Karpas-422 (cell line): ENCODE data around the gene HECW1. TPM values are rescaled to one million over a fixed set of nuclear protein-coding genes. Genes with fewer than 3 reads are reported as not detected.

Experiments used
- DNase-seq: peaks from one replicate; pipeline ENCODE4 v3.0.0-alpha.2; 2015
- H2AFZ ChIP-seq: fragments of 200-600 bp; sonication (generic); 2 replicates; pipeline ENCODE4 v1.6.1; 2014; ENCODE audit warnings: antibody characterized with exemption, low read length, mixed read lengths
- H3K27ac ChIP-seq: fragments of 200-600 bp; sonication (generic); 2 replicates; pipeline ENCODE4 v1.5.1; 2014; ENCODE audit warnings: mild to moderate bottlenecking, low read length, moderate library complexity
- H3K27me3 ChIP-seq: fragments of 200-600 bp; sonication (generic); 2 replicates; pipeline ENCODE4 v1.6.1; 2014; ENCODE audit warnings: low read length, mixed read lengths
- H3K36me3 ChIP-seq: fragments of 200-600 bp; sonication (generic); 2 replicates; pipeline ENCODE4 v1.6.1; 2014; ENCODE audit warnings: low read length, mixed read lengths; ENCODE audit not compliant: insufficient read depth
- H3K4me1 ChIP-seq: fragments of 200-600 bp; sonication (generic); 2 replicates; pipeline ENCODE4 v1.6.1; 2014; ENCODE audit warnings: mild to moderate bottlenecking, low read length, mixed read lengths
- H3K4me2 ChIP-seq: fragments of 200-600 bp; sonication (generic); 2 replicates; pipeline ENCODE4 v1.6.1; 2014; ENCODE audit warnings: low read length, low read depth, mild to moderate bottlenecking; ENCODE audit not compliant: poor library complexity, severe bottlenecking
- H3K4me3 ChIP-seq: fragments of 200-600 bp; sonication (generic); 2 replicates; pipeline ENCODE4 v1.5.1; 2014; ENCODE audit warnings: mild to moderate bottlenecking, antibody characterized with exemption, low read length, mixed read lengths
- H3K79me2 ChIP-seq: fragments of 200-600 bp; sonication (generic); 2 replicates; pipeline ENCODE4 v1.6.1; 2014; ENCODE audit warnings: mild to moderate bottlenecking, low read length, mixed read lengths
- H3K9ac ChIP-seq: fragments of 200-600 bp; sonication (generic); 2 replicates; pipeline ENCODE4 v1.6.0; 2014; ENCODE audit warnings: low read length
- H3K9me2 ChIP-seq: fragments of 200-600 bp; sonication (generic), shearing (Covaris generic); replicated peaks from 2 replicates; pipeline ENCODE4 v1.6.0; 2014; ENCODE audit warnings: mild to moderate bottlenecking, low read length, moderate library complexity; ENCODE audit not compliant: insufficient read depth
- H3K9me3 ChIP-seq: fragments of 300-700, 200-600 bp; sonication (generic); 2 replicates; pipeline ENCODE4 v1.6.1; 2014; ENCODE audit warnings: low read length, mixed read lengths
- H4K20me1 ChIP-seq: fragments of 200-600 bp; sonication (generic); 2 replicates; pipeline ENCODE4 v1.6.1; 2014; ENCODE audit warnings: mild to moderate bottlenecking, antibody characterized with exemption, low read length, low read depth; ENCODE audit not compliant: insufficient read depth
- total RNA-seq: library from RNA; depleted of rRNA; stranded (reverse); fragments of >200 nt; shearing (Covaris generic); gene quantifications from 2 replicates; pipeline ENCODE4 v1.2.3, GENCODE V29; 2014; ENCODE audit warnings: low replicate concordance

The HECW1 gene
- total RNA-seq, 1 experiment from 2014 or later: not detected

DNA sequence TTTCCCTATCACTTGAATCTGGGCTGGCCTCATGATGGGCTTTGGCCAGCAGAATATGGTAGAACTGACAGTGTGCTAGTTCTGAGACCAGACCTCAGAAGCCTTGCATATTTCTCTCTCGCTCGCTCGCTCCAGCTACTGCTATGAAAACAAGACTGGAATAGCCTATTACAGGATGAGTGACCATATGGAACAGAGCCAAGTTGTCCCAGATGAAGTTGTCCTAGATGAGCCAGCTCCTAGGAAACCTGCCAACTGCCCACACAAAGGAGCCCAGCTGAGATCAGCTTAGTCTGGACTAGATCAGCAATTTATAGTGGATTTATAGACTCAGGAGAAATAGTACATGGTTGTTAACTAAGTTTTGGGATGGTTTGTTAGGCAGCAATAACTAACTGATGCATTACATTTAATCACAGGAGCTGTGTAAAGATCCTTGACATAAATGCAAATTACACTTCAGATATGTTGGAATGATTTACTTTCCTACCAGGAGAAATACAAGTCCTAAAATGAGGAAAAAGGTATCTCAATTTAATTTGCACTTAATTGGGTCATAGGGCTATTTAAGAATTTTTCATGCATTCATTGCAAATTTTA, 6.8 kb upstream of the HECW1 start:
- Histone ChIP-seq H3K9me3 (no peaks in the 10 kb centered on the region), H3K27me3 (no peaks in the 10 kb centered on the region), H3K27ac (no peak overlapping the region), H4K20me1 (no peaks in the 10 kb centered on the region), H3K79me2 (no peaks in the 10 kb centered on the region), H3K4me3 (no peak overlapping the region), H3K36me3 (no peaks in the 10 kb centered on the region), H3K9me2 (no peaks in the 10 kb centered on the region), H3K4me2 (no peak overlapping the region), H2AFZ (no peak overlapping the region), H3K4me1 (no peaks in the 10 kb centered on the region), H3K9ac (no peak overlapping the region)
- DNase-seq: no peak

DNA sequence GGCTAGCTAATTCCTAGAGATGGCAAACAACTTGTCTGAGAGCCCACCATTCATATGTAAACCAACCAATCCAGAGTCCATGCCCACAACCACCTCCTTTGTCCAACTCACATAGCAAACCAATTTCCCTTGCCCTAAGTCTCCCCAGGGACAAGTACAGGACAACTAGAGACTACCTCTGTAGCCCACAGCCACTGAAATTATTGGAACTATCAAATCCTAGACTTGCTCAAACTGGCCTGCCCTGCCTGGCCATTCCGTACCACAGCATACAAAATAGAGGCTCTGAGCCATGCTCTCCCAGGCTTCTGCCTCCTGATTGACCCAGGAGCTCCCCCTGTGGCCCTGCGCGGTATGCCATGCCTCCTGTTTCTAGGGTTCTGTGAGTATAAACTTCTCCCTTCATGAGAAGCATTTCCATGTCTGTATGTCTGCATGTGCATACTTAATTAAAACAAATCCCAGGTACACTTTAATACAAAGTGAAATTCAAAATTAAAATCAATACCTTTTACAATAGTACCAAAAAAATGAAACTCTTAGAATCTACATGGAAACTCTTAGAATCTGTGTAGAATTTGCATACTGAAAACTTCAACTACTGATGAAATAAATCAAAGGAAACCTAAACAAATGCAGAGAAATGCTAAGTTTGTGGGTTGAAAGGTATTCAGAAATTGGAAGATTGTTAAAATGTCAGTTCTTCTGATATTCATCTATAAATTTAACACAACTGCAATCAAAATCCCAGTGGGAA, 4.0 kb upstream of the HECW1 start:
- Histone ChIP-seq H3K9me3 (no peaks in the 10 kb centered on the region), H2AFZ (no peak overlapping the region), H4K20me1 (no peaks in the 10 kb centered on the region), H3K9ac (no peak overlapping the region), H3K4me1 (no peaks in the 10 kb centered on the region), H3K4me2 (no peak overlapping the region), H3K27ac (no peak overlapping the region), H3K9me2 (no peaks in the 10 kb centered on the region), H3K4me3 (no peak overlapping the region), H3K36me3 (no peaks in the 10 kb centered on the region), H3K27me3 (no peaks in the 10 kb centered on the region), H3K79me2 (no peaks in the 10 kb centered on the region)
- DNase-seq: peak; percentile 87

DNA sequence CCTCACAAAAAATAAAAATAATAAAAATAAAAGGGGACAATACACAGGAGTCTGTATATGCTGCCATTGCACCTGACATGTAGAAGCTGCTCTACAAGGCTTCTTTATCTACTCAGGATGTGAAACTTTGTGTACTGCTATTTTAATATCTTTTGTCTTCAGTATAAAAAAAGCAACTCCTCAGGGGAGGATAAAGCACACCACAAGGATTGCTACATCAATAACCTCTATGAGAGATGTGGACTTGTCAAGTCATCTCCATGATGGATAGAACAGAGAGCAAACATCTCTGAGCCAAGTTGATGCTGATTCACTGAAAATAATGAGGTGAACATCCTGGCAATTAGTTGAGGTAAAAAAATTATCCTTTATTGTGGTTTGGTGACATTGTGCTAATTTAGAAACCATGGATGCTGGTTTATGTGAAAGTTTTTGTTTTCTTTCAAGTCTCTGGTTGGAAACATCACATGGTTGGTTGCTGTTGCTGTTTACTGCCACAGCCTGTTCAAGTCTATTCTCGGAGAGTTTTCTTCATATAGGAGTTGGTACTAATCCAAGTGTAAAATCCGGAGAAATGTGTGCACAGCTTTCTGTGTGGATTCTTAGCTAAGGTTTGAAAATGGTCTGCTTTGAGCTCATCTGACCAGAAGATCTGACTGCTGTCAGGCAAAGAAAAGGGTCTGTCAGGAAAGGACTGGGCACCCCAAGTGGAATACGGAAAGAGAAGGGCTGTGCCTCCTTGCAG, 1.5 kb upstream of the HECW1 start:
- no peaks in the 10 kb centered on the region for H3K79me2 ChIP-seq
- H3K27me3 ChIP-seq: no peaks in the 10 kb centered on the region
- no peaks in the 10 kb centered on the region for H4K20me1 ChIP-seq
- no peak overlapping the region for H3K27ac ChIP-seq
- H3K36me3 ChIP-seq: no peaks in the 10 kb centered on the region
- H3K4me2 ChIP-seq: no peak overlapping the region
- no peak overlapping the region for H2AFZ ChIP-seq
- no peak for DNase-seq
- no peak overlapping the region for H3K4me3 ChIP-seq
- no peaks in the 10 kb centered on the region for H3K9me3 ChIP-seq
- H3K9ac ChIP-seq: no peak overlapping the region
- H3K4me1 ChIP-seq: no peaks in the 10 kb centered on the region
- no peaks in the 10 kb centered on the region for H3K9me2 ChIP-seq

DNA sequence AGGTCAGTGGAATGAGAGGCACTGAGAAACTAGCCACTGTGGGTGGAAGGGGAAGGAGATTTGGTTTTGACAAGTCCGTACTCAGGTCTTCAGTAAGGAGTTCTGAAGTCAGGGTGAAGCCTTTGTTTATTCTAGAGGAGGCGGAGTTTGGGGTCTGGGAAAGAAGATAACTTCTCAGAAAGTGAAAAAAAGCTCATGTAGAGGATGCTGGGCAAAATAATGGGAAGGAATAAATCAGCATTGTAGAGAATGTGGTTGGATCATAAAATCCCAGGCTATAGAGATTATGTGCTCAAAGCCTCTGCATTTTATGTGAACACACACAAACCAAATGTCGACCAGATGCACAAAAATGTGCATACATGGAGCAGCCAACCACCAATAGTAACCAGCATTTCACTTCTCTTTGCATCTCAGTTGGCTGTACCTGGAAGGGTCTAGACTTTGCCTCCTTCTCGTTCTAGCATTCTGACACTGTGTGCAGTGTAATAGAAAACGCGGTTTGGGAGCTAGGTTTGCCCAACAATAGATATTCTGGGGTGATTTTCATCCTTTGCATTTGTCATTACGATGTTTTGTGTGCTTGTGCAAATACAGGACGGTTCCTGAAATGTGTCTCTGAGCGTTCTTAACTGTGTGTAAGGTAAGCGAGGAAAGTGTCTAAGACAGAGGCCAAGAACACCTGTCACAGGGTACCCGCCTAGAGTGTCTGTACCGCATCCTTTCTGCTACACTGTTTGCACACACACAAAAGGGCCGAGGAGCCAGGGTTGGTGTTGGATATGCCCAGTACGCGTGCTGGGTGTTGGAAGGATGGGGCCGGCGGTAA, 603 bp upstream of the HECW1 start:
- no peak overlapping the region for H3K9ac ChIP-seq
- no peaks in the 10 kb centered on the region for H3K36me3 ChIP-seq
- H2AFZ ChIP-seq: no peak overlapping the region
- H3K9me3 ChIP-seq: no peaks in the 10 kb centered on the region
- no peaks in the 10 kb centered on the region; the same call in 1 of the 2 replicates for H3K27me3 ChIP-seq
- H3K9me2 ChIP-seq: no peaks in the 10 kb centered on the region
- no peaks in the 10 kb centered on the region for H4K20me1 ChIP-seq
- H3K4me2 ChIP-seq: no peak overlapping the region
- no peak overlapping the region for H3K27ac ChIP-seq
- DNase-seq: no peak
- no peak overlapping the region for H3K4me3 ChIP-seq
- H3K79me2 ChIP-seq: no peaks in the 10 kb centered on the region
- no peaks in the 10 kb centered on the region for H3K4me1 ChIP-seq

DNA sequence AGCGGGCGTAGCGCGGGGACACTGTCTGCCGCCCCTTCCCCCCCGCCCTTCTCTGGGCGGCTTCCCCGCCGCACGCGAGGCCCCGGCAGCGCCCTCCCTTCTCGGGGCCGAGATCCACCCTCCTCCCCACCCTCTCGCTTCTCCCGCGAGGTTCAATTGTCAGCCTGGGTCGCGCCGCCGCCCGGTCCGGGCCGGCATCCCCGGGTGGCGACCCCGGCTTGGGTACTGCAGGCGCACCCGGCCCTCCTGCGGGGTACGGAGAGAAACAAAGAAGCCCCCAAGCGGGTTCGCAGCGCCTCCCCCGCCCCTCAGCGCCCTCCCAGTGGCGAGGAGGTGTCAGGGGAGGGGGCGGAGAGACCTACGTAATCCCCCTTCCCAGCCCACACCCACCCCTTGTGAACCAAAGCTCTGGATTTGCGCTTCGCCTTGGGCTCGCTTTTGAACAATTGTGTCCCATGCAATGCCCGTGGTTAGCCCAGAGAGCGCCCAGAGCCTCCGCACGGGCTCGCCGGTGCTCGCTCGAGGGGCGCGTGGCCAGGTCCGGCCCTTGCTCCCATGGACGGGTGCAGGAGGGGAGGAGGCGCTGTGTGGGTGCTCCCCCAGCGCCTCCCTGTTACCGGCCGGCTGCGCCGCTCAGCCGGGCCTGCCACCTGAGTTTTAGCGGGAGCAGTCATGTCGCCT, 634 bp downstream of the HECW1 start:
- H3K9me2 ChIP-seq: no peaks in the 10 kb centered on the region
- no peaks in the 10 kb centered on the region; the same call in 1 of the 2 replicates for H3K27me3 ChIP-seq
- no peak overlapping the region for H3K27ac ChIP-seq
- no peaks in the 10 kb centered on the region for H4K20me1 ChIP-seq
- H3K4me2 ChIP-seq: no peak overlapping the region
- no peak overlapping the region for H2AFZ ChIP-seq
- no peak overlapping the region for H3K9ac ChIP-seq
- H3K4me1 ChIP-seq: no peaks in the 10 kb centered on the region
- no peak overlapping the region for H3K4me3 ChIP-seq
- H3K79me2 ChIP-seq: no peaks in the 10 kb centered on the region
- no peaks in the 10 kb centered on the region for H3K9me3 ChIP-seq
- no peak for DNase-seq
- H3K36me3 ChIP-seq: no peaks in the 10 kb centered on the region

DNA sequence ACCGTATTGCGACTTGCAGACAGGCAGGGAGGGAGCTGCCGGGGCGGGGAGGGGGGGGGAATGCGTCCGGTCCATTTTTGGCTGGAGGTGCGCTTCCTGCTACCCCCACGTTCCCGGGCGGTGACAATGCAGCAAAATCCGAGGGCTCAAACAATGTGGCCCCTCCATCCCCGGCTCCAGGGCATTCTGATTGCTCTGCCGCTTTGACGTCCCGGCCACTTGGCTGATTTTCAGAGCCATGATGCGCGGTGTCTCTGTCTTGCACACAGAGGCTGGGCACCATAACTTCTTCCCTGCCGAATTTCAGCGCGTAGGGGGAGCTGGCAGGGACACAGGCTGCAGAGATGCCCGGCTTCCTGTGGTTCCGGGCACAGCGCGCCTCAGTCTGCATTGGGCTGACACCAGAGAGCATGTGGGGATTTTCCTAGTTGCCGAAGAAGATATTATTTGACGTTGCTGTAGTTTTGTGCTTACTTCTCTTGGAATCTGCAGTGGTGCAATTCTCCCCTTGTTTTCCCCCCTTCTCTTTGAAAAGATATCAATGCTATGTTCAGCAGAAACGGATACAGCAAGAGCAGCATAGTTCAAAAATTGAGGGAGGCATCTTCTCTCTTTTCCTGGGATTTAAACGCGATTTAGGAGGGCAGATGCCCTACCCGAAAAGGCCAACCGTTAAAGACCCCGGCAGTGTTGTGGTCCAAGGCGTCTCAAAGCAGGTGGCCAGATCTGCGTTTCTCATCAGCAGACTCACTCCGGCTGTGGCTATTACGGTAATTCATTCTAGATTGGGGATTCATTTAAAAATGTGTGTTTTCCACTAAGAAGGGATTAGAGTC, 1.4 kb downstream of the HECW1 start:
- H3K36me3 ChIP-seq: no peaks in the 10 kb centered on the region
- no peak overlapping the region for H3K9ac ChIP-seq
- H3K4me2 ChIP-seq: no peak overlapping the region
- DNase-seq: no peak
- H3K27ac ChIP-seq: no peak overlapping the region
- no peaks in the 10 kb centered on the region for H3K4me1 ChIP-seq
- no peaks in the 10 kb centered on the region for H3K79me2 ChIP-seq
- H3K4me3 ChIP-seq: no peak overlapping the region
- H2AFZ ChIP-seq: no peak overlapping the region
- no peaks in the 10 kb centered on the region for H3K9me2 ChIP-seq
- no peaks in the 10 kb centered on the region for H4K20me1 ChIP-seq
- no peaks in the 10 kb centered on the region; the same call in 1 of the 2 replicates for H3K27me3 ChIP-seq
- no peaks in the 10 kb centered on the region for H3K9me3 ChIP-seq

DNA sequence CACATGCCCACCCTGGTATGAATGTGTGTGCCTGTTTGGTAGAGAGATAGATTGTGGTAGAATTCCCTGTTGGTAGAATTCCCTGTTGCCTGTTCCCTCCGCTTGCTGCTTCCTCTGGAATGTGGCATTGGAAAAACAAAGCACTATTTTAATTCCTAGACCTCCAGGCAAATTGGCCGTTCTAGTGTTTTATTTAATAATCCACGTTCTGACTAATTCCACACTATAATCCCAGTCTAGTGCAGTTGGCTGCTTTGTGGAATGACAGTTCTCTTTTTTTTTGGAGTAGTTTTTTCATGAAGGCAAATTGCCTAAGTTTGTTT, 2.0 kb downstream of the HECW1 start:
- no peaks in the 10 kb centered on the region for H3K36me3 ChIP-seq
- no peak overlapping the region for H3K4me3 ChIP-seq
- H3K27me3 ChIP-seq: no peaks in the 10 kb centered on the region; the same call in 1 of the 2 replicates
- no peak overlapping the region for H2AFZ ChIP-seq
- H3K9ac ChIP-seq: no peak overlapping the region
- H3K9me2 ChIP-seq: no peaks in the 10 kb centered on the region
- H3K9me3 ChIP-seq: no peaks in the 10 kb centered on the region
- no peaks in the 10 kb centered on the region for H4K20me1 ChIP-seq
- DNase-seq: no peak
- no peaks in the 10 kb centered on the region for H3K4me1 ChIP-seq
- H3K27ac ChIP-seq: no peak overlapping the region
- no peak overlapping the region for H3K4me2 ChIP-seq
- H3K79me2 ChIP-seq: no peaks in the 10 kb centered on the region
